Activated T-helper 17 cell treated with anti-CD3 and anti-CD28 coated beads, Interleukin-2, amount 50 U/mL, for 72 hours (primary cell): ENCODE measurements around the gene MS4A13. TPM values are rescaled to one million over a fixed set of nuclear protein-coding genes. Genes with fewer than 3 reads are reported as not detected.
"Not testable (repeated sequence)": the region's sequence is repeated elsewhere in the genome, so short reads cannot be mapped to it uniquely, and the experiment has no call there.

Experiments
- ATAC-seq: fragments of 150-1000 bp; cut with Tn5 transposase; replicated peaks from 2 replicates; pipeline ENCODE4 v1.10.0; 2021; ENCODE audit warnings: mild to moderate bottlenecking, moderate library complexity
- H3K27ac Mint-ChIP-seq: one replicate; pipeline ENCODE4 v1.8.0; 2022; ENCODE audit warnings: mixed read lengths
- H3K27me3 Mint-ChIP-seq: one replicate; pipeline ENCODE4 v1.8.0; 2022; ENCODE audit warnings: mixed read lengths
- H3K36me3 Mint-ChIP-seq: one replicate; pipeline ENCODE4 v1.8.0; 2022; ENCODE audit warnings: low read depth, mild to moderate bottlenecking, mixed read lengths
- H3K4me1 Mint-ChIP-seq: one replicate; pipeline ENCODE4 v1.8.0; 2022; ENCODE audit warnings: mixed read lengths
- H3K4me3 Mint-ChIP-seq: one replicate; pipeline ENCODE4 v1.8.0; 2022; ENCODE audit warnings: mild to moderate bottlenecking, mixed read lengths
- H3K9me3 Mint-ChIP-seq: one replicate; pipeline ENCODE4 v1.8.0; 2022; ENCODE audit warnings: mixed read lengths
- total RNA-seq, 2 donors: library from RNA; stranded (reverse); gene quantifications; one replicate each; pipeline ENCODE4 v1.2.3, GENCODE V29; 2022

MS4A13 gene
- total RNA-seq, 2 donors from 2014 or later = not detected

DNA sequence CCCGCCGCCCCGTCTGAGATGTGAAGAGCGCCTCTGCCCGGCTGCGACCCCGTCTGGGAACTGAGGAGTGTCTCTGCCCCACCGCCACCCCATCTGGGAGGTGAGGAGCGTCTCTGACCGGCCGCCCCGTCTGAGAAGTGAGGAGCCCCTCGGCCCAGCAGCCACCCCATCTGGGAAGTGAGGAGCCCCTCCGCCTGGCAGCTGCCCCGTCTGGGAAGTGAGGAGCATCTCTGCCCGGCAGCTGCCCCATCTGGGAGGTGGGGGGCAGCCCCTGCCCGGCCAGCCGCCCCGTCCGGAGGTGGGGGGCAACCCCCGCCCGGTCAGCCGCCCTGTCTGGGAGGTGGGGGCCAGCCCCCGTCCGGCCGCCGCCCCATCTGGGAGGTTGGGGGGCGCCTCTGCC is 5.0 kb upstream of the MS4A13 start:
- H3K36me3 Mint-ChIP-seq, H3K4me1 Mint-ChIP-seq, ATAC-seq, H3K4me3 Mint-ChIP-seq, H3K27ac Mint-ChIP-seq, H3K9me3 Mint-ChIP-seq: not testable (repeated sequence)
- H3K27me3 Mint-ChIP-seq = peaks cover 17% of the 10 kb centered on the region

DNA sequence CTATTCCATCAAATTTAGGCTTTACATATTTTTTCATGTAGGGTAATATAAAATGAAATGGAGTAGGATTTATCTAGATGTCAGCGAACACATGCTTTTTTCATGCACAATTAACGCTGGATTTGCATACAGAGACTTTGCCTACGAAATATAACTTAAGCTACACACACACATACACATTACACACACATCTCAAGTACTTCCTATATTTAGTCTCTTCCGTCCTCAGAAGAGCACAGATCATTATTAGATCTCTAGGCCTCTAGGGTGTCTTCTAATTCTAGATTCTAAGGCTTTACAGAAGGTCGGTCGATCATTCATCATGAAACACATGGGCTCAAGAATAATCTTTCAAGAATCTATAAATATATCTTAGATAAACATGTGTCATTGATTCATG is 3.8 kb upstream of the MS4A13 start:
- Mint-ChIP-seq H3K27me3 (peaks cover 25% of the 10 kb centered on the region), H3K4me3 (no peak overlapping the region), H3K9me3 (no peaks in the 10 kb centered on the region), H3K4me1 (no peaks in the 10 kb centered on the region), H3K36me3 (no peaks in the 10 kb centered on the region), H3K27ac (no peak overlapping the region)
- no peak for ATAC-seq

DNA sequence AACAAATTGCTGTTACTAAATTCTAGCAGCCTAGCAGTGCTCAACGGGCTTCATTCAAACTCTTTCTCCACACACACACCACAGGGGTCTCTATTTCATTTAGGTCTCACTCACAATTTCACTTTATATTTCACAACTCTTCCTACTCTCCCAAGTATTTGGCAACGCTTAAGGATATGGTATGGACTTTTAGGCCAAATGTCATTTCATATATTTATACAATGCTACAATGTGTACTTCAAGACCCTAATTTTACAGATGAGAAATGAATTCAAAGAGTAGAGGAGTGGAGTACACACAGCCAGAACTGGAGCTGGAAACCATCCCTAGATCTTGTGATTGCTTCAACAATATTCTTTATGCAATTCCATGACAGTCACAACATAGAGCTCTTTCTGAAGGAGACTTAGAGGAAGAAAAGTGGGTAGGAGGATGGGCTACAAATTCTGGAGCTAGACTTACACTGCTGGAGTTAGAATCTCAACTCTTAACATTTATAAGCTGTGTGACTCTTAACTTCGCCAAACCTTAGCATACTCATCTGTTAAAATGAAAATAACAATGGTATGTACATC is 2.5 kb upstream of the MS4A13 start:
- Mint-ChIP-seq H3K36me3 (no peaks in the 10 kb centered on the region), H3K27me3 (peaks cover 16% of the 10 kb centered on the region), H3K4me1 (no peaks in the 10 kb centered on the region), H3K27ac (no peak overlapping the region), H3K9me3 (no peaks in the 10 kb centered on the region), H3K4me3 (no peak overlapping the region)
- ATAC-seq = no peak

DNA sequence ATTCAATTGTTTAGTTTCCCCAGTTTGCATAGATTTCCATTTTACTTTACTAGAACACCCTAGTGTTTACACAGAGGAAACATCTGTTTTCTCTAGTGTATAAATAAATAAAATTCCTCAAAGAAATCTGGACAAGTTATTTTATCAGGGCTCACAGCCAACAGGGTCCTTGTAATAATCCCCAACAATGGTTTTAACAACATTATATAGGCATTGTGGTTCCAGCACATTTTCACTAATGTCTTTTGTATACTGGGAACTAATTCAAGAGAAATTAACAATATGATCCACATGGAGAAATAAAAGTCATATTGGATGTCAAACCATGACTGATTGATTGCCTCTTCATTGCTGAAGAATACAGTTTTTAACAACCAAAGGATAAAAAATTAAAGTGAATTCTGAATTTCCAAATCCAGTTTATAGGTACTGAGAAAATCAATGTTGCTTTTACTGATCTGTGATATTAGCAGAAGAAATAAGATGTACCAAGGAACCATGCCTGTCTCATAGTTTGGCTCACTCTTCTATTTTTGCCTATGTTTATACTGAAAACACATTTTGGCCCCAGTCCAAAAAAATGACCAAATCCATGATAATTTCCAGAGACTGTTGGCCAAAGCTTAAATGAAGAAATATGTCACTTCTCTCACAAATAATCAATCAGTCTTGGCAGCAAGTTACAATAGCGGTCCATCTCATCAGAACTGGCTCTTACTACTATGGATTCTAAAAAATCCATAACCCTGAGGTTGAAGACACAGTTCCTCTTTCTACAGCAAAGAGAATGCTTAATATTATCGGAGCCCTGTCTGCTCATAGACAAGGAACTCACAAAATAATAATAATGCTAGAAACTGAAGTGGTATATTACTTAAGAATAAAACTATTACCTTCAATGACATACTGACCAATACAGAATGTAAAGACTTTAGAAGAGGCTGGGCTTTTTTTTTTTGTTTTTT is 1.4 kb upstream of the MS4A13 start:
- H3K36me3 Mint-ChIP-seq = no peaks in the 10 kb centered on the region
- no peak for ATAC-seq
- H3K27me3 Mint-ChIP-seq = peaks cover 21% of the 10 kb centered on the region
- H3K4me1 Mint-ChIP-seq = no peaks in the 10 kb centered on the region
- no peaks in the 10 kb centered on the region for H3K9me3 Mint-ChIP-seq
- H3K27ac Mint-ChIP-seq = no peak overlapping the region
- H3K4me3 Mint-ChIP-seq = no peak overlapping the region

DNA sequence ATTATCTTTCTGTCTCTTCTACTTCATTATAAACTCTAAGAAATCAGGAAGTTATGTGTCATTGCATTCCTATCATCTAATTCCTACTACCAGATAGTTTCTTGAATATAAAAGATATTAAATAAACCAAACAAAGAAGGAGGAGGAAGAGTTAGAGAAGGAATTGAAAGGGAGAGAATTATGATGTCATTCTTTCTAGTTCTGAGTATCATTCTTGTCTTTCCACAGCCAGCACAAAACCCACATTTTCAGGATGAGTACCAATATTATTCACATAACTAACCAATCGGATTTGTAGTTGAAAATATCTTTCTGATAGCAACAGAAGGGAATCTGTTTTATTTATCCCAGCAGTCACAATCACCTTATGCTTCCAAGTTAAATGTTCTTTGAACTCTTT is 13.3 kb downstream of the MS4A13 start:
- Mint-ChIP-seq H3K4me1 (no peaks in the 10 kb centered on the region), H3K9me3 (no peaks in the 10 kb centered on the region), H3K27ac (no peak overlapping the region), H3K27me3 (peaks cover 36% of the 10 kb centered on the region), H3K4me3 (no peak overlapping the region), H3K36me3 (no peaks in the 10 kb centered on the region)
- peak; percentile 23 for ATAC-seq

DNA sequence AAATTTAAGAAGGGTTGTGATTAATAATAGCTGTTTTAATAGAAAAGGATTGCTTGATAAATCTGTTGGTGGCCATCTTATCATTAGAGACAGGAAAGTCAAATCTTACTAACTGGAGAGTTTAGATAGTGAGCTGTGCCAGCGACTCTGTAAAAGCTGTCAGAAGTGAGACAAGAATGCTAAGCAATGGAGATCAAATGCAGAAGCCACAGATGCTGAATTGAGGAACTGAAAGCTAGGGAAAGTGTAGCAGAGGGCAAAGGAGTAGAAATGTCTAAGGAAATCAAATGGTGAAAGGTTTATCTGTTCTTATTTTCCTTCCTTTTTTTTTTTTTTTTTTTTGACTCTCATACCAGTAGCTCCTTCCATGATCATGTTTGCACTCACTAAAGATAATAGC is 13.7 kb downstream of the MS4A13 start:
- Mint-ChIP-seq H3K27ac (no peak overlapping the region), H3K9me3 (no peaks in the 10 kb centered on the region), H3K4me1 (no peaks in the 10 kb centered on the region), H3K4me3 (no peak overlapping the region), H3K27me3 (peaks cover 36% of the 10 kb centered on the region), H3K36me3 (no peaks in the 10 kb centered on the region)
- no peak for ATAC-seq

DNA sequence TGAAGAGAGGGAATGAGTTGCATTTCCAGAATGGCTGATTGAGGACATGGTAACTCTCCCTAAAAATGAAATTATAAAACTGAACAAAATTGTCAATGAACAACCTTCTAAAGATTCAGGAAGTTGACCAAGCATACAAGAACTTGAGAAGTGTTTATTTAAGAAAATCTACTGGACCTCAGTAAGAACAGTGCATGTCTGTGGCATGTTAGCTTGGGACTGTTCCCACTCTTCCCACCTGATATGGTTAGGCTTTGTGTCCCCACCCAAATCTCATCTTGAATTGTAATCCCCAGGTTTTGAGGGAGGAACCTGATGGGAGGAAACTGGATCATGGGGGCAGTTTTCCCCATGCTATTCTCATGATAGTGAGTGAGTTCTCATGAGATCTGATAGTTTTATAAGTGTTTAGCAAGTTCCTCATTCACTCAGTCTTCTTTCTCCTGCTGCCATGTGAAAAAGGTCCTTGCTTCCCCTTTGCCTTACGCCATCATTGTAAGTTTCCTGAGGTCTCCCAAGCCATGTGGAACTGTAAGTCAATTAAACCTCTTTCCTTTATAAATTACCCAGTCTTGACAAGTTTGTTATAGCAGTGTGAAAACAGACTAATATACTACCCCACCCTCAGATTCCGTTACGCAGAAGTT is 15.4 kb downstream of the MS4A13 start:
- Mint-ChIP-seq H3K4me1 (no peaks in the 10 kb centered on the region), H3K9me3 (no peaks in the 10 kb centered on the region), H3K27me3 (peaks cover 36% of the 10 kb centered on the region), H3K27ac (no peak overlapping the region), H3K4me3 (no peak overlapping the region), H3K36me3 (no peaks in the 10 kb centered on the region)
- ATAC-seq = no peak

DNA sequence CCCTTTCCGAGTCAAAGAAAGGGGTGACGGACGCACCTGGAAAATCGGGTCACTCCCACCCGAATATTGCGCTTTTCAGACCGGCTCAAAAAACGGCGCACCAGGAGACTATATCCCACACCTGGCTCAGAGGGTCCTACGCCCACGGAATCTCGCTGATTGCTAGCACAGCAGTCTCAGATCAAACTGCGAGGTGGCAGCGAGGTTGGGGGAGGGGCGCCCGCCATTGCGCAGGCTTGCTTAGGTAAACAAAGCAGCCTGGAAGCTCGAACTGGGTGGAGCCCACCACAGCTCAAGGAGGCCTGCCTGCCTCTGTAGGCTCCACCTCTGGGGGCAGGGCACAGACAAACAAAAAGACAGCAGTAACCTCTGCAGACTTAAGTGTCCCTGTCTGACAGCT is 17.2 kb downstream of the MS4A13 start:
- not testable (repeated sequence) for H3K4me3 Mint-ChIP-seq, H3K36me3 Mint-ChIP-seq, H3K9me3 Mint-ChIP-seq, H3K4me1 Mint-ChIP-seq, ATAC-seq, H3K27ac Mint-ChIP-seq
- H3K27me3 Mint-ChIP-seq = peaks cover 25% of the 10 kb centered on the region

DNA sequence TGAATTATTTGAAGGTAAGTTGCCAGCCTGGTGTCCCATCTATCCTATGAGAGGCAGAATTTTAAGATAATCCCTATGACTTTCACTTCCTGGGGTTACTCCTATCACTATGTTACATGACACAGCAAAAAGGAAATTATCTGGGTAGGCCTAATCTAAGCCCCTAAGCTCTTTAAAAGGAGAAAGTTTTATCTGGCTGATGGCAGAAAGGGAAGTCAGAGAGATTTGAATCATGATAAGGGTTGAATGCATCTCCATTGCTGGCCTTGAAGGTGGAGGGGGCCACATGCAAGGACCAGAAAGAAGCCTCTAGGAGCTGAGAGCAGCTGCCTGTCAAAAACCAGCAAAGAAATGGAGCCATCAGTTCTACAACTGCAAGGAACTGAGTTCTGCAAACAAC is 23.4 kb downstream of the MS4A13 start:
- not testable (repeated sequence) for ATAC-seq, H3K27ac Mint-ChIP-seq, H3K4me3 Mint-ChIP-seq, H3K4me1 Mint-ChIP-seq, H3K9me3 Mint-ChIP-seq, H3K36me3 Mint-ChIP-seq
- peaks cover 12% of the 10 kb centered on the region for H3K27me3 Mint-ChIP-seq

DNA sequence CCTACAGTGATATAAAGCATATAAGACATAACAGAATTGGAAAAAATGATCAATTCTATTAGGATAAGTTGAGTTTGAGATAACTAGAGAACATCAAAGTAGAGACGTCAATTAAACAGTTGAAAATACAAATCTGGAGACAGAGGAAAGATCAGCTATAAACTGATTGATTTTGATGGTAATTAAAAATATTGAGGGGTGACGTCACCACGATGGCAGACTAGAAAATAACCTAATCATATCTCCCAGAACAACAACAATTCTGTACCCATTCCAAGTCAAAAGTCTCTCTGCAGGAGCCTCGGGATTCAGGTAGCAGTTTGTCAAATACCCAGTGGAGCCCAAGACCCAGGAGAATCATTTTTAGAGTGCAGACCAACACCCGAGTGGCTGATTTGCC is 28.9 kb downstream of the MS4A13 start:
- Mint-ChIP-seq H3K9me3 (no peaks in the 10 kb centered on the region), H3K4me1 (no peaks in the 10 kb centered on the region), H3K36me3 (no peaks in the 10 kb centered on the region), H3K4me3 (no peak overlapping the region), H3K27me3 (peaks cover 30% of the 10 kb centered on the region), H3K27ac (no peak overlapping the region)
- no peak for ATAC-seq

DNA sequence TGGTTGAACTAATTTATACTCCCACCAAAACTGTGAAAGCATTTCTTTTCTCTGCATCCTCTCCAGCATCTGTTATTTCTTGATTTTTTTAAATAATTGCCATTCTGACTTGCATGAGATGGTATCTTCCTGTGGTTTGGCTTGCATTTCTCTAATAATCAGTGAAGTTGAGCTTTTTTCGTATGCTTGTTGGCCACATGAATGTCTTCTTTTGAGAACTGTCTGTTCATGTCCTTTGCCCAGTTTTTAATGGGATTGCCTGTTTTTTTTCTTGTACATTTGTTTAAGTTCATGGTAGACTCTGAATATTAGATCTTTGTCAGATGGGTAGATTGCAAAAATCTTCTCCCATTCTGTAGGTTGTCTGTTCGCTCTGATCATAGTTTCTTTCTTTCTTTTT is 46.1 kb downstream of the MS4A13 start:
- Mint-ChIP-seq H3K36me3 (no peaks in the 10 kb centered on the region), H3K4me3 (no peak overlapping the region), H3K9me3 (peaks cover 18% of the 10 kb centered on the region), H3K27me3 (peaks cover 11% of the 10 kb centered on the region), H3K4me1 (no peaks in the 10 kb centered on the region), H3K27ac (no peak overlapping the region)
- no peak for ATAC-seq

DNA sequence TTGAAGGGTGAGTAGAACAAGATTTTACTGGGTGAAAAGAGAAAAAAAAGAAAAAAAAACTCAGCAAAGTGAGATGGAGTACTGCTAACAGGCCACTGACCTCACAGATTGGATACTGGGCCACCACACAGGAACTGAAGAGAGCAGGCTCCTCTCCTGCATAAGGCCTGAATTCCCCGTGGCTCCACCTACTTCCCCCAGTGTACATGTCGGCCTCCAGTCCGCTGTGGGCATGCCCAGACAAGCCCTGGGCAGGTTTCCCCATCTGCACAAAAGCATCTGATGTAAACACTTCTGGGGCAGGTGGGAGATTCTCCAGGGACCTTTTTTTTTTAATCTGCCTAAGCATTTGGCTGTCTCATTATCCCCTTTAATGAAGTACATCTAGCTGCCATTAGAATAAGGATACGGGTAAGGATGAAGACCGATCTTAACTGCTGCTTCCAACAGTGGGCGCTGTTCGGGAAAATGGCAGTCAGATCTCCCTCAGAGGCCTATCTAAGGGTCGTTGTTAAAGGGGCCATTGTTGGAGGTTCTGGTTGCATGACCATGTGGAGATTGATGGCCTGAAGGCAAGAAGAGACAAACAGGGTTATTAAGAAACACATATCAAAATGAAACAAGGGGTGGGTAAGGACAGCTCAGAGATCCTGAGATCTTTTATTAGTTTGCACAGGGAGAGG is 48.5 kb downstream of the MS4A13 start:
- Mint-ChIP-seq H3K36me3 (no peaks in the 10 kb centered on the region), H3K9me3 (peaks cover 12% of the 10 kb centered on the region), H3K4me3 (no peak overlapping the region), H3K27ac (no peak overlapping the region), H3K4me1 (no peaks in the 10 kb centered on the region), H3K27me3 (peaks cover 17% of the 10 kb centered on the region)
- peak; percentile 59 for ATAC-seq

DNA sequence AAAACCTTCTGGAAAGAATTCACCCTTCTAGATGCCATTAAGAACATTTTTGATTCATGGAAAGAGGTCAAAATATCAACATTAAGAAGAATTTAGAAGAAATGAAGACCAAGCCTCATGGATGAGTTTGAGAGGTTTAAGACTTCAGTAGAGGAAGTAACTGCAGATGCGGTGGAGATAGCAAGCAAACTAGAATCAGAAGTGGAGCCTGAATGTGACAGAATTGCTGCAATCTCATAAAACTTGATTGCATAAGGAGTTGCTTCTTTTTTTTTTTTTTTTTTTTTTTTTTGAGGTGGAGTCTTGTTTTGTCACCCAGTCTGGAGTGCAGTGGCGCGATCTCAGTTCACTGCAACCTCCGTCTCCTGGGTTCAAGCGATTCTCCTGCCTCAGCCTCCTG is 51.6 kb downstream of the MS4A13 start:
- no peaks in the 10 kb centered on the region for H3K36me3 Mint-ChIP-seq
- no peak overlapping the region for H3K4me3 Mint-ChIP-seq
- H3K9me3 Mint-ChIP-seq = peaks cover 8% of the 10 kb centered on the region
- H3K4me1 Mint-ChIP-seq = no peaks in the 10 kb centered on the region
- no peak overlapping the region for H3K27ac Mint-ChIP-seq
- H3K27me3 Mint-ChIP-seq = peaks cover 29% of the 10 kb centered on the region
- ATAC-seq = no peak

DNA sequence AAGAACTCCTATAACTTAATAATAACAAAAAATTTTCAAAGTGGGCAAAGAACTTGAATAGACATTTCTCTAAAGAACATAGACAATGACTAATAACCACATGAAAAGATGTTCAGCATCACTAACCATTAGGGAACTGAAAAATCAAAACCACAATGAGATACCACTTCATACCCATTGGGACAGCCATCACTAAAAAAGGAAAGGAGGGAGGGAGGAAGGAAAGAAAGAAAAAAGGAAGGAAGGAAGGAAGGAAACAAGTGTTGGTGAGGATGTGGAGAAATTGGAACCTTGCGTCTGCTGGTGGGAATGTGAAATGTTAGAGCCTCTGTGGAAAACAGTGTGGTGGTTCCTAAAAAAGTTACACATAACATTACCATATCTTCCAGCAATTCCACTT is 55.8 kb downstream of the MS4A13 start:
- peaks cover 17% of the 10 kb centered on the region for H3K27me3 Mint-ChIP-seq
- ATAC-seq = no peak
- no peak overlapping the region for H3K4me3 Mint-ChIP-seq
- H3K4me1 Mint-ChIP-seq = no peaks in the 10 kb centered on the region
- no peaks in the 10 kb centered on the region for H3K9me3 Mint-ChIP-seq
- no peak overlapping the region for H3K27ac Mint-ChIP-seq
- H3K36me3 Mint-ChIP-seq = no peaks in the 10 kb centered on the region
